Effector memory CD8-positive, alpha-beta T cell (primary cell): Measurements from ENCODE around the gene ARHGAP45.
A peak's percentile ranks its signal among the peaks of the same experiment; 100 is the strongest.

ENCODE experiments used
- ATAC-seq: fragments of 150-1000 bp; cut with Tn5 transposase; replicated peaks from 2 replicates; pipeline ENCODE4 v1.10.0; 2021; ENCODE audit warnings: mild to moderate bottlenecking, moderate library complexity
- DNase-seq, 3 experiments: peaks; one replicate each; pipeline ENCODE4 v3.0.0; 2021
- H3K27ac Mint-ChIP-seq, 2 donors: one replicate each; pipeline ENCODE4 v1.8.0; 2022; ENCODE audit warnings: mild to moderate bottlenecking in 2 of 2, mixed read lengths in 2 of 2, moderate library complexity in 2 of 2
- H3K27me3 Mint-ChIP-seq, 2 donors: one replicate each; pipeline ENCODE4 v1.8.0; 2022; ENCODE audit warnings: mixed read lengths in 2 of 2
- H3K36me3 Mint-ChIP-seq: one replicate; pipeline ENCODE4 v1.8.0; 2022; ENCODE audit warnings: mild to moderate bottlenecking, moderate library complexity, mixed read lengths; ENCODE audit not compliant: insufficient read depth
- H3K4me1 Mint-ChIP-seq, 2 donors: one replicate each; pipeline ENCODE4 v1.8.0; 2022; ENCODE audit warnings: low read depth in 2 of 2, mixed read lengths in 2 of 2
- H3K4me3 Mint-ChIP-seq, 2 donors: one replicate each; pipeline ENCODE4 v1.8.0; 2022; ENCODE audit warnings: mild to moderate bottlenecking in 2 of 2, mixed read lengths in 2 of 2, moderate library complexity in 2 of 2
- H3K9me3 Mint-ChIP-seq, 2 donors: one replicate each; pipeline ENCODE4 v1.8.0; 2022; ENCODE audit warnings: mixed read lengths in 2 of 2

The ARHGAP45 gene

GRCh38 chr19:1074544-1075283, 7.7 kb downstream of the ARHGAP45 start:
- peaks cover 95% of the 10 kb centered on the region for H3K36me3 Mint-ChIP-seq

DNA sequence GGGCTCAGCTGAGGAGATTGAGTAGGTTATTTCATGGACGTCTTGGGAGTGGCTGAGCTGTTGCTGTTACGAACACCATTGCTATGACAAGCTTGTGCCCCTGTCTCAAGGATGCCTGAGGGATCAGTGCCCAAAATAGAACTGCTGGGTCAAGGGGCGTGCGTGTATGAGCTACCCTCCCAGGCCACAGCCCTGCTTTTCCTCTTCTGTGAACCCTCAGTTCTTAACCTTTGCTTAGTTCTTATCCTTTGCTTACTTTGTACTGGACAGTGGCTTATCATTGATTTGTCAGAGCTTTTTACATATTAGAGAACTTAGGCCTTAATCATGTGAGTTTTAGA, 9.0 kb downstream of the ARHGAP45 start:
- no peaks in the 10 kb centered on the region for H3K9me3 Mint-ChIP-seq
- peaks cover 36 to 43% of the 10 kb centered on the region in 2 donors for H3K4me1 Mint-ChIP-seq
- DNase-seq (no peak), ATAC-seq (no peak)
- H3K36me3 Mint-ChIP-seq = peaks cover 95% of the 10 kb centered on the region
- H3K27me3 Mint-ChIP-seq = no peaks in the 10 kb centered on the region
- H3K4me3 Mint-ChIP-seq = peak overlapping the region; percentile 78 to 84
- peak overlapping the region; percentile 97 for H3K27ac Mint-ChIP-seq

More at GRCh38 chr19:1074544-1075283, 7.7 kb downstream of the ARHGAP45 start:
- peak overlapping the region in 1 of 2 donors; percentile 97 for H3K27ac Mint-ChIP-seq
- ATAC-seq (peak; percentile 57), DNase-seq (peak; percentile 89 to 97 (median 91))
- peak overlapping the region; percentile 78 to 84 for H3K4me3 Mint-ChIP-seq
- no peaks in the 10 kb centered on the region for H3K9me3 Mint-ChIP-seq
- H3K4me1 Mint-ChIP-seq = peaks cover 36 to 40% of the 10 kb centered on the region in 2 donors
- H3K27me3 Mint-ChIP-seq = no peaks in the 10 kb centered on the region

DNA sequence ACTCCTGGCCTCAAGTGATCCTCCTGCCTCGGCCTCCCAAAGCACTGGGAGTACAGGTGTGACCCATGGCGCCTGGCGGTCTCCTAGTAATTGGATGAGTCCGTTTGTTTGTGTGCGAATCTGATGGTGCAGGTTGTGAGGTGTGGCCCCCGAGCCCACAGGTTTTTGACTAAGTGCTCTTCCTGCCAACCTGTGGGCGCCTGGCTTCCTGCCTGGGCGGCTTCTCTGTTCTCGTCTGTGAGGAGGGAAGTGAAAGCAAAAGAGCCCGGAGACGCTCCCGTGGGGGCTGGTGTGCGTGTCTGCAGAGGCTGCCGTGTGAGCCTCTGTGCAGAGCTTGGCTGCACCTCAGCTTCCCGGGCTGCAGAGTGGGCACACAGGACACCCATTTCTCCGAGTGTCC, 10.0 kb downstream of the ARHGAP45 start:
- peak; percentile 87 for DNase-seq
- H3K4me1 Mint-ChIP-seq = peaks cover 32 to 42% of the 10 kb centered on the region in 2 donors
- peaks cover 100% of the 10 kb centered on the region for H3K36me3 Mint-ChIP-seq
- peak overlapping the region; percentile 78 to 84 for H3K4me3 Mint-ChIP-seq
- no peaks in the 10 kb centered on the region for H3K27me3 Mint-ChIP-seq
- ATAC-seq = peak; percentile 81
- peak overlapping the region; percentile 97 for H3K27ac Mint-ChIP-seq
- H3K9me3 Mint-ChIP-seq = no peaks in the 10 kb centered on the region

DNA sequence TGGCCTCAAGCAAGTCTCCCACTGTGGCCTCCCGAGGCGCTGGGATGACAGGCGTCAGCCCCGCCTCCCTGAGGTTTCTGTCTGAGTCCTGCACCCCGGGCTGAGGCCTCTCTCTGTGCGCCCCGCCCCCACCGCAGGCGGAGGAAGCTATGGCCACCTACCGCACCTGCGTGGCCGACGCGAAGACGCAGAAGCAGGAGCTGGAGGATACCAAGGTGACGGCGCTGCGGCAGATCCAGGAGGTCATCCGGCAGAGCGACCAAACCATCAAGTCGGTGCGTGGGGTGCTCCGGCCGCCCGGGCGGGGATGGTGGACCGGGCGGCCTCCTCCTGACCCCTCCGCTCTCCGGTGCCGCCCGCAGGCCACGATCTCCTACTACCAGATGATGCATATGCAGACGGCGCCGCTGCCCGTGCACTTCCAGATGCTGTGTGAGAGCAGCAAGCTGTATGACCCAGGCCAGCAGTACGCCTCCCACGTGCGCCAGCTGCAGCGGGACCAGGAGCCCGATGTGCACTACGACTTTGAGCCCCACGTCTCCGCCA, 12.7 kb downstream of the ARHGAP45 start:
- Mint-ChIP-seq H3K27ac (peak overlapping the region; percentile 97), H3K36me3 (peaks cover 98% of the 10 kb centered on the region), H3K4me3 (peak overlapping the region; percentile 78 to 84), H3K4me1 (peaks cover 20 to 29% of the 10 kb centered on the region in 2 donors), H3K27me3 (no peaks in the 10 kb centered on the region), H3K9me3 (no peaks in the 10 kb centered on the region)
- ATAC-seq (no peak), DNase-seq (peak in 1 of 3 experiments; percentile 37)

DNA sequence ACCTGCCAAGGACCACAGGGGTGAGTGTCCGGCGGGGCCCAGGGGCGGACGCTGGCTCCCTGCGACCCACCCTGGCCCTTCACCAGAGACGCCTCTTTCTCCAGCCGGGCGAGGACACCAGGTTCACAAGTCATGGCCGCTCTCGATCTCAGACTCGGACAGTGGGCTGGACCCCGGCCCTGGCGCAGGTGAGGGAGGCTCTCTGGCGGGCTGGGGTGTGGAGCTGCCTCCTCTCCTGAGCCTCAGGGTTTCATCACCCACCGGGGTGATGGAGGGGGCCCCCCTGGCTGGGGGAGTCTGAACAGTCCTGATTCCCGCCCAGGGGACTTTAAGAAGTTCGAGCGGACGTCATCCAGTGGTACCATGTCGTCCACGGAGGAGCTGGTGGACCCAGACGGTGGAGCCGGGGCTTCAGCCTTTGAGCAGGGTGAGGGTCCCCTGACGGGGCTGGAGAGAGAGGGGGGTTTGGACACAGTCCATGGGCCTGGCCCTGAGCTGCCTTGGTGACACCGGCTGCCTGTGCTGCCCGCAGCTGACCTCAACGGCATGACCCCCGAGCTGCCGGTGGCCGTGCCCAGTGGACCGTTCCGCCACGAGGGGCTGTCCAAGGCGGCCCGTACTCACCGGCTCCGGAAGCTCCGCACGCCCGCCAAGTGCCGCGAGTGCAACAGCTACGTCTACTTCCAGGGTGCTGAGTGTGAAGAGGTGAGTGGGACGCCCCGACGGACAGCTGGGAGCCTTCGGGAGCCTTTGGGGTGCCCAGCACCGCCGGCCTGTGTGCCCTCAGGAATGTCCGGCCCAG, 13.6 kb downstream of the ARHGAP45 start:
- DNase-seq (no peak), ATAC-seq (no peak)
- Mint-ChIP-seq H3K4me1 (peaks cover 26 to 36% of the 10 kb centered on the region in 2 donors), H3K36me3 (peaks cover 98% of the 10 kb centered on the region), H3K27ac (peak overlapping the region in 1 of 2 donors; percentile 97), H3K9me3 (no peaks in the 10 kb centered on the region), H3K27me3 (no peaks in the 10 kb centered on the region), H3K4me3 (peak overlapping the region; percentile 78 to 84)

DNA sequence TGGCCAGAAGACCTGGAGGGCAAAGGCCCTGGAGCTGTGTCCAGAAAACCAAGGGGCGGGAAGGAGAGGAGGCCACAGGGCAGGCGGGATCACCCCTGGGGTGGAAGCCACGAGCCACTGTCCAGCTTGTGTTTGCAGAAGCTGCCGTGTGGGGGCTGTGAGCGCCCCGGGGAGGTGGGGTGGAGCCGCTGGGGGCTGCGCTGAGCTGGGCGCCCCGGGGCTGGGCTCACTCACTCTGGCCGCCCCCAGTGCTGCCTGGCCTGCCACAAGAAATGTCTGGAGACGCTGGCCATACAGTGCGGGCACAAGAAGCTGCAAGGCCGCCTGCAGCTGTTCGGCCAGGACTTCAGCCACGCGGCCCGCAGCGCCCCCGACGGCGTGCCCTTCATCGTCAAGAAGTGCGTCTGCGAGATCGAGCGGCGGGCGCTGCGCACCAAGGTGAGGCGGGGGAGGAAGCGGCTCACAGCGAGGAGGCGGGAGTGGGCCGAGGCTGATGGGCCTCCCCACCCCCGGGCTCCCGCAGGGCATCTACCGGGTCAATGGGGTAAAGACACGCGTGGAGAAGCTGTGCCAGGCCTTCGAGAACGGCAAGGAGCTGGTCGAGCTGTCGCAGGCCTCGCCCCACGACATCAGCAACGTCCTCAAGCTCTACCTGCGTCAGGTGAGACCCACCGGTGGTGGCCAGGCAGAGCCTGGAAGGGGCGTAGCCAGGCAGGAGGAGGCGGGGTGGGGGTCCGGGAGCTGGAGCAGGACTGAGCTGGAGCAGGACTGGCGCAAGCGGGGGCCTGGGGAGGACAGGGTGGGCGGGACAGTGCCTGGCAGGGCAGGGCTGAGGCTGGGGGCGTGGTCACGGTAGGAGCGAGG, 14.6 kb downstream of the ARHGAP45 start:
- Mint-ChIP-seq H3K27ac (peak overlapping the region; percentile 83 to 97), H3K27me3 (no peaks in the 10 kb centered on the region), H3K9me3 (no peaks in the 10 kb centered on the region), H3K4me3 (peak overlapping the region; percentile 78 to 84), H3K36me3 (peaks cover 98% of the 10 kb centered on the region), H3K4me1 (peaks cover 20 to 33% of the 10 kb centered on the region in 2 donors)
- DNase-seq (no peak), ATAC-seq (no peak)

DNA sequence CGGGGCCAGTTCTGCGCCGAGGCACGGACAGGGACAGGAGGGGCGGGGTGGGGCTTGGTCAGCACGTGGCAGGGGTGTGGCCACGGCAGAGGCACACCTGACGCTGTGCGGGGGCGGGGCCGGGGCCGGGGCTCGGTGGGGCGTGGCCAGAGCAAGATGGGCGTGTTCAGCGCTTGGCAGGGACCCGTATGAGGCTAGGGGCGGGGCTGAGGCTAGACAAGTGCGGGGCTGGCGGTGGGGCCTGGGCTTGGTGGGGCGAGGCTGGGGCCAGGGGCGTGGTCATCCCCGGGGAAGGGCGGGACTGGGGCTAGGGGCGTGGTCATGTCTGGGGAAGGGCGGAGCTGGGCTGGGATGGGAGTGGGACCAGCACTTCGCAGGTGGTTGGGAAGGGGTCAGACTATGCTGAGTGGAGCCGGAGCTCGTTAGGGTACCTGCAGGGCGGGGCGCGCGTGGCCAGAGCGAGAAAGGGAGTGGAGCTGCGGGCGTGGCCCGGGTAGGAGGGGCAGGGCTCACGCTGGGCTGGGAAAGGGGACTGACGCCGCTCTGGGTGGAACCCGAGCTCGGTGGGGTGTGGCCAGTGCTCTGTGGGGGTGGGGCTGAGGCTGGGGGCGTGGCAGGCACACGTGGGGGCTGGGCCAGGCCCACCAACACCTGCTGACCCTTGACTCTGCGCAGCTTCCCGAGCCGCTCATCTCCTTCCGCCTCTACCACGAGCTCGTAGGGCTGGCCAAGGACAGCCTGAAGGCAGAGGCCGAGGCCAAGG, 15.4 kb downstream of the ARHGAP45 start:
- peaks cover 98% of the 10 kb centered on the region for H3K36me3 Mint-ChIP-seq
- peak overlapping the region; percentile 51 to 78 for H3K4me3 Mint-ChIP-seq
- DNase-seq (peak; percentile 71 to 79 (median 73)), ATAC-seq (peak; percentile 78)
- peaks cover 15 to 32% of the 10 kb centered on the region in 2 donors for H3K4me1 Mint-ChIP-seq
- H3K27ac Mint-ChIP-seq = peak overlapping the region; percentile 83 to 97
- no peaks in the 10 kb centered on the region for H3K9me3 Mint-ChIP-seq
- H3K27me3 Mint-ChIP-seq = no peaks in the 10 kb centered on the region

DNA sequence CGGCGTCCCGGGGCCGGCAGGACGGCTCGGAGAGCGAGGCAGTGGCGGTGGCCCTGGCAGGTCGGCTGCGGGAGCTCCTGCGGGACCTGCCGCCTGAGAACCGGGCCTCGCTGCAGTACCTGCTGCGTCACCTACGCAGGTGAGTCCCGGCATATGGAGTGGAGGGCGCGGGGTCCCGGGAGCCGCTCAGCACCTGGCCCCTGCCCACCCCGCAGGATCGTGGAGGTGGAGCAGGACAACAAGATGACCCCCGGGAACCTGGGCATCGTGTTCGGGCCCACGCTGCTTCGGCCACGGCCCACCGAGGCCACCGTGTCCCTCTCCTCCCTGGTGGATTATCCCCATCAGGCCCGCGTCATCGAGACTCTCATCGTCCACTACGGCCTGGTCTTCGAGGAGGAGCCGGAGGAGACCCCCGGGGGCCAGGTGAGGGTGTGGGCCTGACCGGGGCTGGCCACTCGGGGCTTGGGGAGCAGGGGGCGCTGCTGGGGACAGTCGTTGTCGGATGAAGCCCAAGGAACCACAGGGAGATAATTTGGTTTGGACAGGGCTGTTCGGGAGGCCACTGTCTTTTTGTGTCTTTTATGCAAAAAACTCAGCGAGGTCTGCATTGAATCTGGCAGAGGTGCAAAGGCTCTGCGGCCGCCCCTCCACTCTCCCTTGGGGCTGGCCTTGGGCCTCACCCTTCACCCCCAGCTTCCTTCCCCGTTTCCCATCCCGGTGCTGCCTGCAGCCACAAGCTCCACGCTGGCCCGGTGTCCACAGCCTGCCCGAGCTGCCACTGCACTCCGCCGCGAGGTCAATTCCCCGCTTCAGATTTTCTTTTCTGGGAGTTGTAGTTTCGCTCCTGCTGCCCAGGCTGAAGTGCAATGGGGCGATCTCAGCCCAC, 16.2 kb downstream of the ARHGAP45 start:
- Mint-ChIP-seq H3K27me3 (no peaks in the 10 kb centered on the region), H3K36me3 (peaks cover 98% of the 10 kb centered on the region), H3K9me3 (no peaks in the 10 kb centered on the region), H3K4me1 (peaks cover 23 to 36% of the 10 kb centered on the region in 2 donors), H3K4me3 (peak overlapping the region in 1 of 2 donors; percentile 57), H3K27ac (peak overlapping the region; percentile 31 to 95)
- ATAC-seq = no peak
- DNase-seq = peak in 1 of 3 experiments; percentile 5

DNA sequence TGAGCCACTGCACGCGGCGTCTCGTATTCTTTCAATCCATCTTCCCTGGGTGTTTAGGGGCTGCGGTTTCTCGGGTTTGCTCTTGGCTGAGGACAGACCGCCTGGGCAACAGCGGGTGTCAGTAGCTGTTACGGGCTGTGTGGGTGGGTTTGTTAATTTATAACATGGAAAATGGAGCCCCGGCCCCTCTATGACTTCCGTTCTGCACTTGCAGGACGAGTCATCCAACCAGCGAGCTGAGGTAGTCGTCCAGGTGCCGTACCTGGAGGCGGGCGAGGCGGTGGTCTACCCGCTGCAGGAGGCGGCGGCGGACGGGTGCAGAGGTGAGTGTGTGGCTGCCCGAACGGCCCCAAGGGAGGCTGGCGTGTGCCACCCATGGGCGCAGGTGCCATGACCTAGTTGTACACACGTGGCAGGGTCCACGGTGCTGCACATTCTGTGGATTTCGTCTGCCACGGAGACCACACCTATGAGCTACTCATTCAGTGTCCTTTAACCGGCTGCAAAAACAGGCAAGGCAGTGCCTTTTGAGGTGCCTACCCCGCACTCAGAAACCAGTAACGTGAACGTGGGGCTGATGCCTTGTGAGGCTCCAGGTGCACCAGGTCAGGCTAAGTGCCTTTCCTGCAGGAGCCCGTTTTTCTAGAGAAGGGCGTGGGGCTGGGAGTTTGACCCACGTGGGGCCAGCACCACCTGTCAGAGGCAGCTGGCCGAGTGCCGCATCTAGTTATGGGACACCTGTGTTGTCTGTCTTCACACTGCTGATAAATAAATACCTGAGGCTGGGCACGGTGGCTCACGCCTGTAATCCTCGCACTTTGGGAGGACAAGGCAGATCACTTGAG, 17.3 kb downstream of the ARHGAP45 start:
- no peaks in the 10 kb centered on the region for H3K9me3 Mint-ChIP-seq
- peaks cover 29 to 40% of the 10 kb centered on the region in 2 donors for H3K4me1 Mint-ChIP-seq
- H3K4me3 Mint-ChIP-seq = peak overlapping the region in 1 of 2 donors; percentile 57
- peak overlapping the region; percentile 93 to 95 for H3K27ac Mint-ChIP-seq
- ATAC-seq = no peak
- H3K36me3 Mint-ChIP-seq = peaks cover 98% of the 10 kb centered on the region
- DNase-seq = peak in 1 of 3 experiments; percentile 17
- no peaks in the 10 kb centered on the region for H3K27me3 Mint-ChIP-seq

DNA sequence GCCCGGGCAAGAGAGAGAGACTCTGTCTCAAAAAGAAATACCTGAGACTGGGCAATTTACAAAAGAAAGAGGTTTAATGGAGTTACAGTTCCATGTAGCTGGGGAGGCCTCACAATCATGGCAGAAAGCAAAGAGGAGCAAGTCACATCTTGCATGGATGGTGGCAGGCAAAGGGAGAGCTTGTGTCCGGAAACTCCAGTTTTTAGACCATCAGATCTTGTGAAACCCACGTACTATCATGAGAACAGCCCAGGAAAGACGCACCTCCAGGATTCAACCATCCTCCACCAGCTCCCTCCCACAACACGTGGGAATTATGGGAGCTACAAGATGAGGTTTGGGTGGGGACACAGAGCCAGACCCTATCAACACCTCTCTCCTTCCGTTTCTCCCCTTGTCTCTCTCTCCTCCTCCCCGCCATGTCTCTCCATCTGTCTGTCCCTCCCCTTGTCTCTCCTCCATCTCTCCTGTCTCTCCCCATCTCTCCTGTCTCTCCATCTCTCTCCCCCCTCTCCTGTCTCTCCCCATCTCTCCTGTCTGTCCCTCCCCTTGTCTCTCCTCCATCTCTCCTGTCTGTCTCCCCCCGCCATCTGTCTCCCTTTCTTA, 18.2 kb downstream of the ARHGAP45 start:
- H3K4me3 Mint-ChIP-seq = peak overlapping the region; percentile 28 to 54
- H3K36me3 Mint-ChIP-seq = peaks cover 98% of the 10 kb centered on the region
- ATAC-seq = no peak
- no peaks in the 10 kb centered on the region for H3K27me3 Mint-ChIP-seq
- DNase-seq = no peak
- H3K4me1 Mint-ChIP-seq = peaks cover 36 to 43% of the 10 kb centered on the region in 2 donors
- peak overlapping the region; percentile 93 to 95 for H3K27ac Mint-ChIP-seq
- no peaks in the 10 kb centered on the region for H3K9me3 Mint-ChIP-seq
